KMS-11 (cell line): ENCODE measurements around the gene CACNA2D3.

Source experiments
- H2AFZ ChIP-seq: fragments of 200-600 bp; sonication (generic); 2 replicates; pipeline ENCODE4 v1.6.1; 2016; ENCODE audit warnings: antibody characterized with exemption, mixed run types, low read depth
- H3K27ac ChIP-seq: fragments of 200-600 bp; sonication (generic); 2 replicates; pipeline ENCODE4 v1.6.1; 2016; ENCODE audit warnings: mild to moderate bottlenecking, mixed run types
- H3K27me3 ChIP-seq: fragments of 200-600 bp; sonication (generic); 2 replicates; pipeline ENCODE4 v1.6.1; 2017; ENCODE audit warnings: mild to moderate bottlenecking, low read depth, mixed run types, moderate library complexity; ENCODE audit not compliant: insufficient read depth
- H3K36me3 ChIP-seq: fragments of 200-600 bp; sonication (generic); 2 replicates; pipeline ENCODE4 v1.6.1; 2017; ENCODE audit warnings: mild to moderate bottlenecking, mixed run types; ENCODE audit not compliant: insufficient read depth
- H3K4me1 ChIP-seq: fragments of 200-600 bp; sonication (generic); 2 replicates; pipeline ENCODE4 v1.6.1; 2016; ENCODE audit warnings: mild to moderate bottlenecking, low read depth, mixed run types; ENCODE audit not compliant: poor library complexity, severe bottlenecking
- H3K4me2 ChIP-seq: fragments of 200-600 bp; sonication (generic); 2 replicates; pipeline ENCODE4 v1.7.0; 2016; ENCODE audit warnings: mild to moderate bottlenecking, mixed run types
- H3K4me3 ChIP-seq: fragments of 200-600 bp; sonication (generic); IDR thresholded peaks from 2 replicates; pipeline ENCODE4 v1.6.1; 2017; ENCODE audit warnings: low read depth, low read length, mixed read lengths; ENCODE audit not compliant: insufficient read depth
- H3K79me2 ChIP-seq: fragments of 200-600 bp; sonication (generic); 2 replicates; pipeline ENCODE4 v1.6.1; 2016; ENCODE audit warnings: low read depth, mixed run types; ENCODE audit not compliant: insufficient read depth
- H3K9ac ChIP-seq: fragments of 200-600 bp; sonication (generic); 2 replicates; pipeline ENCODE4 v1.6.1; 2016; ENCODE audit warnings: mild to moderate bottlenecking, mixed run types
- H4K20me1 ChIP-seq: fragments of 200-600 bp; sonication (generic); 2 replicates; pipeline ENCODE4 v1.6.1; 2016; ENCODE audit warnings: mild to moderate bottlenecking, mixed run types; ENCODE audit not compliant: insufficient read depth
- TF ChIP-seq, protein P1 (sequence below): fragments of 200-600 bp; sonication (generic); conservative IDR thresholded peaks from 2 replicates; pipeline ENCODE4 v1.6.1; 2017; ENCODE audit warnings: low read depth, mild to moderate bottlenecking, antibody characterized with exemption, low read length, moderate library complexity, mixed read lengths

Gene CACNA2D3

DNA sequence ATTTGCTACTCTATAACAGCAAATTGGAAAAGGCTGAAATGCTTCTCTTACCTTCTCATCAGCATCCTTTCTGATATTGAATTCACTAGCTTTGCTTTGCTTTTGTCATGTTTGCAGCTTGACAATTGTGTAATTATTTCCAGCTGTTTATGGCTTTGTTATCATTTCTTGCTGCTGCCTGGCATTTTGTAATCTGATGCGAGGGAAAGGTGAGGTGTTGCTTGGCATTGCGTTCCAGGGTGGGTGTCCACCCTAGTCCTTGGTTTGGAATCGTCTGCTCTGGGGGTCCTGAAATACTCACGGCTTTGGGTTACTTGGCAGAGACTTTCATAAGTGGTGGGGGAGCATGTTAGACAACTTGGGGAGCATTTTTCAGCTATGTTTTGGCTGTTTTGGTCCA lies 2.9 kb downstream of the CACNA2D3 start:
- Histone ChIP-seq H3K79me2 (no peaks in the 10 kb centered on the region), H3K4me1 (no peaks in the 10 kb centered on the region), H3K27me3 (no peaks in the 10 kb centered on the region), H3K4me2 (no peak overlapping the region), H3K9ac (no peak overlapping the region), H3K27ac (no peak overlapping the region), H4K20me1 (no peaks in the 10 kb centered on the region), H3K4me3 (no peak overlapping the region), H2AFZ (no peak overlapping the region), H3K36me3 (no peaks in the 10 kb centered on the region)
- TF ChIP-seq, protein P1, sequence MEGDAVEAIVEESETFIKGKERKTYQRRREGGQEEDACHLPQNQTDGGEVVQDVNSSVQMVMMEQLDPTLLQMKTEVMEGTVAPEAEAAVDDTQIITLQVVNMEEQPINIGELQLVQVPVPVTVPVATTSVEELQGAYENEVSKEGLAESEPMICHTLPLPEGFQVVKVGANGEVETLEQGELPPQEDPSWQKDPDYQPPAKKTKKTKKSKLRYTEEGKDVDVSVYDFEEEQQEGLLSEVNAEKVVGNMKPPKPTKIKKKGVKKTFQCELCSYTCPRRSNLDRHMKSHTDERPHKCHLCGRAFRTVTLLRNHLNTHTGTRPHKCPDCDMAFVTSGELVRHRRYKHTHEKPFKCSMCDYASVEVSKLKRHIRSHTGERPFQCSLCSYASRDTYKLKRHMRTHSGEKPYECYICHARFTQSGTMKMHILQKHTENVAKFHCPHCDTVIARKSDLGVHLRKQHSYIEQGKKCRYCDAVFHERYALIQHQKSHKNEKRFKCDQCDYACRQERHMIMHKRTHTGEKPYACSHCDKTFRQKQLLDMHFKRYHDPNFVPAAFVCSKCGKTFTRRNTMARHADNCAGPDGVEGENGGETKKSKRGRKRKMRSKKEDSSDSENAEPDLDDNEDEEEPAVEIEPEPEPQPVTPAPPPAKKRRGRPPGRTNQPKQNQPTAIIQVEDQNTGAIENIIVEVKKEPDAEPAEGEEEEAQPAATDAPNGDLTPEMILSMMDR, result no peak

DNA sequence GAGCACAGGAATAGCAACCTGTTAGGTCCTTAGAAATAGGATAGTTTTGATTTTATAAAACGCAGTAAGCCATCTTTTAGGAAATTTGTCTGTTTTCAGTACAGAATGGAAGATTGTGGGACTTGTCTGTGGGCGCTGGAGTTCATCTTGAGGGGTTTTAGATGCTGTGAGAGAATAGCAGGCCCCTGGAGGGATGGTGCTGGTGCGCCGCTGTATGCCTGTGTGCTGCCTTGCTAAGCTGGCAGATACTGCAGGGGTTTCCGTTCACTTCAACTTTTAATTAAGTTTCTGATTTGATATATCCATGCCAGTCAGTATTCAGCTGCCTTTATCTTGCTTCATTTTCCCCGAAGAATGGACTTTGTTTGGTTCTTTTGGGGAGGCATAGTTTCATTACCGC lies 4.2 kb downstream of the CACNA2D3 start:
- no peaks in the 10 kb centered on the region for H4K20me1 ChIP-seq
- TF ChIP-seq, protein P1, result no peak
- H3K27me3 ChIP-seq, result no peaks in the 10 kb centered on the region

DNA sequence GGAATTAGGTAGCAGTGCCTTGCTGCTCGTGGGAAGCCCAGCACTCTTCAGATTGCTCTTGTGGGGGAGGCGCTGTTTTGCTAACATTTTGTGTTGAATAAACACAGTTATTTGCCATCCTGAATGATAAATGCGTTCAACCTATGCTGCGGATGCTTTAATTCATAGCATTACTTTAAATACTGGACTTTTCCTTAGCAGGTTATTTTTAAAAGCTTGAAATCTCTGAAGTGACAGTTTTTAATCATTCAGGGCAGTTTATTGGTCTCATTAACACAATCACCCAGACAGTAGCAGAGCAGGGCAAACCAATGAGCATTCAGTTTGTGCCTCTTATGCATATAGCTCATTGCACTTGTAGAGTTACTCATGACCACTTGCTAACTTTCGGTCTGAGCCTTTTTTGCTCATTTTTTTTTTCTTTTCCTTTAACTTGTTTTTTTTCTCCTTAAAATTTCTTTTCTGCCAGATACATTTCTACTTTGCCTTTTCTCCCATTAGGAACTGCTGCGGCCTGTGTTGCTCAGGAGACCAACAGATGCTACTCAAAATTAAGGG lies 5.2 kb downstream of the CACNA2D3 start:
- Histone ChIP-seq H3K4me2 (no peak overlapping the region), H3K4me3 (no peak overlapping the region), H3K79me2 (no peaks in the 10 kb centered on the region), H3K36me3 (no peaks in the 10 kb centered on the region), H4K20me1 (no peaks in the 10 kb centered on the region), H3K9ac (no peak overlapping the region), H3K4me1 (no peaks in the 10 kb centered on the region), H3K27me3 (no peaks in the 10 kb centered on the region), H2AFZ (no peak overlapping the region), H3K27ac (no peak overlapping the region)
- TF ChIP-seq, protein P1, result no peak

More for the DNA sequence above, 4.2 kb downstream of the CACNA2D3 start:
- Histone ChIP-seq H3K4me2 (no peak overlapping the region), H3K9ac (no peak overlapping the region), H3K79me2 (no peaks in the 10 kb centered on the region), H3K36me3 (no peaks in the 10 kb centered on the region), H3K4me3 (no peak overlapping the region), H3K4me1 (no peaks in the 10 kb centered on the region), H3K27ac (no peak overlapping the region), H2AFZ (no peak overlapping the region)

DNA sequence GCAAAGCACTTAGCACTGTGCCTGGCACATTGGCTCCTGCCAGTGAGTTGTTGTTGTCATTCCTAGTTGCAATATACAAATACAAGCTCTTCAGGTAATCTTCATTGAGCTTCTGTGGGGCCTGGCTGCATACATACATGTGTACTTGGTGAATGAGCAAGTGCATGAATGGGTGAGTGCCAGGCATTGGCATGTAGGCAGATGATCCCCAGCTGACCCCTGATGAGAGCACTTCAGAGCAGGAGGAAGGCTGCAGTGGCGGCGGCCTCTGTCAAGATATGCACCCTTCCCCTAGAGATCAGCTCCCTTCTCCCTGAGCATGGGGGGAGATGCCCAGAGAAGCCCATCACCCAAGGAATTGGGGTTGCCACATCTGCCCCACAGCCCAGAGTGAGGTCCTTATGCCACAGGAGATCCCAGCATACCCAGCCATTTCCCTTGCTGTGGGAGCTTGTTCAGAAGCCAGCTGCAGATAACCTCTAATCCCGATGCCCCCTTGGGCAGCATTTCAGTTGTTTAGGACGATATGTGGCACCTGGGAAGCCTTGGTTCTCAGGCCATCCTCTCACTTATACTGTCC lies 8.8 kb downstream of the CACNA2D3 start:
- Histone ChIP-seq H2AFZ (no peak overlapping the region), H3K27me3 (no peaks in the 10 kb centered on the region), H4K20me1 (no peaks in the 10 kb centered on the region), H3K79me2 (no peaks in the 10 kb centered on the region), H3K9ac (no peak overlapping the region), H3K4me3 (no peak overlapping the region), H3K4me2 (no peak overlapping the region), H3K36me3 (no peaks in the 10 kb centered on the region), H3K27ac (no peak overlapping the region), H3K4me1 (no peaks in the 10 kb centered on the region)
- TF ChIP-seq, protein P1, result no peak
